NCI-H1436 treated with DMSO at 0.1 percent for 48 hours (cell line): Measurements from ENCODE around the gene HPSE2.

Experiments used
- DNase-seq: peaks from one replicate; lab custom pipeline; 2025; lab: John Stamatoyannopoulos, UW

HPSE2 gene

DNA sequence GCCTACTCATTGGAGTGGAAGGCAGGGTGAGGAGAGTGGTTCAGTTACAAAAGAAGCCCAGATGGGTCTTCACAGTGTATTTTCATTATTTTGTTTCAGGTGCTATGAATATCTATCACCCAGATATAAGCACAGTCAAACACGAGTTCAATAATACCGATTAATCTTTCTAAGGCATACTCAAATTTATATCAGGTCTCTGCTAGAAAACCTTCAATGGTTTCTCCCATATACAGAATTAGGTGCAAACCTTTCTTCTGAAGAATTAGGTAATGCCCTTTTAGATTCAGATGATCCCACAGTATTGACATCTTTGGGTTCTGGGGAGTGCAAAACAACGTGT, 774.2 kb downstream of the HPSE2 start:
- no peak for DNase-seq

GRCh38 chr10:98460837-98461499, 774.7 kb downstream of the HPSE2 start:
- DNase-seq, result no peak

- DNase-seq, result no peak
Observed at GRCh38 chr10:98458809-98459784, 776.6 kb downstream of the HPSE2 start.

DNA sequence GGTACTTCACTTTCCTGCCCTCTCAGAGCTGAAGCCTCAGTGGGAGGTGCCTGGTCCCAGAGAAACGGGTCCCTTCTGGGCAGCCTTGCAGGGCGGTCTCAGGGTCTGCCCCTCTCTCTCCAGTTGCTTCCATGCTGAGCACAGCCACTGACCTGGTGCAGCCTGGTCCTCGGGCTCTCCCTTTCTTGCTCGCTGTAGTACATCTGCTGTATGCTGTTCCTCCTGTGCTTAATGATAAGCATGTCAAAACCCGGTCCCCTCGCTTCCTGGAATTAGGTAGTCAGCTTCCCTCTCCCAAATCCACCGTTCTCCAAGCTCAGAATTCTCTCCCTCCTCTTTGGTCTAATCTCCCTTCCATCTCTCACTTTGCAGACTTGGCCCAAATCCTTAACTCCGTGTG, 777.9 kb downstream of the HPSE2 start:
- no peak for DNase-seq

- no peak for DNase-seq
Observed at GRCh38 chr10:98456686-98457482, 778.8 kb downstream of the HPSE2 start.

GRCh38 chr10:98456043-98456570, 779.5 kb downstream of the HPSE2 start:
- DNase-seq, result no peak

GRCh38 chr10:98453729-98454128, 781.9 kb downstream of the HPSE2 start:
- DNase-seq, result no peak

- no peak for DNase-seq
Observed at GRCh38 chr10:98450618-98451017, 785.0 kb downstream of the HPSE2 start.

GRCh38 chr10:98449287-98449686, 786.4 kb downstream of the HPSE2 start:
- DNase-seq, result no peak

DNA sequence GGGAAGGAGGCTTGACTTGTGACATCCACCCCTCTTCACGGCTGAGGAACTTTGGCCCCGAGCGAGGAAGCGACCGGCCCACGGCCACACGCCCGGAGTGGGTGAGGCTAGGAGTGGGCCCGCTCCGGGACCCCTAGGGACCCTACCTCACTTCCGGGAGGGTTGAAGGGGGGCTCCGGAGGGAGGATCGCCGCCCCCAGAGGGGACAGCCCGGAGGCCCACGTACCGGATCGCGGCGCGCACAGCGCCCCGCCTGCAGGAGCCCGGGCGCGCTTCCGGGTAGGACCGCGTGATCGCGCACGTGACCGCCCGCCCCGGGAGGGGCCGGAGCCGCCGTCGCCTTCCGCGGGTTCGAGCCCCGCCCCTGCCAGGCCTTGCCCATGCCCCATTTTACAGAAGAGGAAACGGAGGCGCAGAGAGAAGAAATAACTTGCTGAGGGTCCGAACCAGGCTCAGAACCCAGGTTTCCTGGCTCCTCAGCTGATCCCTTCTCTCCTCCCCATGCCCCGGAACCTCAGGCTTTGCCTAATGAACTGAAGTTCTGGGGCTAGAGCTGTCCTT, 788.9 kb downstream of the HPSE2 start, which contains the start of gene HPS1:
HPS1 (minus strand) TSS at position 275 of the 561 bp plus-strand sequence. CDS start 3,695 bp downstream, outside the sequence.
- no peak for DNase-seq

DNA sequence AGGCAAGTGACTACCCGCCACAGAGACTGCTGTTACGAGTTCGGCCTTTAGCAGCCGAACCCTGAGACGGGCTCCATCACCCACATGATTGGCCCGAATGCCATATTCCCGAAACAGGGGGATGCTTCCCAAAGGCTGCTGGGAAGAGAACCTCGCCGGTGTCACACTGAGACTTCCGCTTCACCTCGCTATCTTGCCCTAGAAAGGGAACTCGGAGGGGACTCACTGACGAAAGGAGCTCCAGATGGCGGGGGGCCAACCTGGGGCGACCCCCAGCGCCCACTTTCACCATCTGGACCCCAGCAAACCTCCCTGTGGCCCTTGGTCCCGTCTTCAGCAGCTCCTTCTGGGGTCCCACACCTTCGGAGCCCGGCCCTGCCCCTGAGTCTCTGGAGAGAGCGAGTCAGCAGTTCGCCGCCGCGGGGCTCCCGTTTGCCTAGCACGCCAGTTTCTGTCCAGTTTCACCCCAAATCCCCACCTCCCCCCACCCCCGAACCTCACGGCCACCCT, 789.4 kb downstream of the HPSE2 start:
- DNase-seq, result no peak

DNA sequence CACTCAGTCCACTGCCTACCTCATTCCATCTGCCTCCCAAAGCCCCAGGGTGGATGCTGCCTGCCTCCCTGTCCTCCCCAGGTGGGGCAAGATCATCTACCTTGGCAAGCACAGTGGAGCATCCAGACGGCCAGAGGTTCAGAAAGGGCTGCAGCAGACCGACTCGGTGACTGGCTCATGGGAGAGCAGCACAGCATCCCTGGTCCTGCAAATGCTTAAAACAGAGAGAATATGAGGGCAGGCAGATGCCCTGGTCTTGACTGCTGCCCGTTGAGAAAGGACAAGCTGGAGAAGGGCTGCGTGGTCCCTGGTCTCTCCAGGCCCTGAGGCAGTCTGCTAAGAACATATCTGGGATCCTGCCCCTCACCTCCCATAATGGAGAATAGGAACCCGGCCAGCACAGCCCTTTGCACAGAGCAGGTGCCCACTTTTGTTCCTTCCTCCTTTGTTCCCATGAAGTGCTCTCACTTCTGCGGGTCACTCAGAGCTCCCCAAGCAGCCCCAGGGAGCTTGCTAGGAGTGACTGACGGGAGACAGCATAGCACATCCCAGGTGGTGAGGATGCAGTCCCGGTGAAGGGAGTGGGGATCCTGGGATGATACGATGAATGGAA, 790.3 kb downstream of the HPSE2 start:
- DNase-seq, result no peak

- no peak for DNase-seq
Observed at GRCh38 chr10:98444314-98445006, 791.2 kb downstream of the HPSE2 start.

- no peak for DNase-seq
Observed at GRCh38 chr10:98438715-98439114, 796.9 kb downstream of the HPSE2 start.

- no peak for DNase-seq
Observed at GRCh38 chr10:98436704-98437103, 798.9 kb downstream of the HPSE2 start.

- no peak for DNase-seq
Observed at GRCh38 chr10:98435178-98435577, 800.5 kb downstream of the HPSE2 start.

DNA sequence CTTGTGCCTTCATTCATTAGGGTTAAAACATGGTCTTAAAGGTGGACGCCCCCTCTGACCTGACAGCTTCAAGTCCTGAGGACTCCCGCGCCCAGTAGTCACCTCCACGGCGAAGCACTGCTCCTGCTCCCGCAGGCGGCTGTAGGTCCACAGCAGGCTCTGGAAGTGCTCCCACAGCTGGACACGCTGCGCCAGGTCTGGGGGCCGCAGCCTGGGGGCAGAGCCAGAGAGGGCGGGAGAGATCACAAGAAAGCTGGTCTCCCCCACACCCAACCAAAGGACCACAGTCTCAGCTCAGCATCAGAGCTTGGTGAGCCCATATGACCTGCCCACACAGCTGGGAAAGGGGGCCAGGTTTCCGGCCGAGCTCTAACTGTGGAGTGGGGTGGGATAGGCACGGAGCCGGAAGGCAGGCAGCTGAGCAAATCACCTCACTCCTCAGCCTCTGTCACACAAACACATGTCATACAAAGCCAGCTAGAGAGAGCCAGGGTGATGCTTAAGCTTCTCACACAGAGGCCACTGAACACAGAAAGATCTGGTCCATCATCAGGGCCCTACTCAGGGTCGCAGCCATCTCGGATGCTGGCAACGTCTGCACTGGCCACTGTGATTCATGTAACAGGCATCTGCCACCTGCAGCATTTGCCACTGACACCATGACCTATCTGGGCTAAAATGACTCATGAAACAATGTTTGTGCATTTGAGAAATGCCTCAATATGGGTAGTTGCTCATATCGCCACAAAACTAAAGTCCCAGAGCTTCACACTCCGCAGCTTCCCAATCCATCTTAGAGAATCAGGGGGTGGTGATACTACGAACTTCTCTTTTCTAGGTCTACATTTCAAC, 801.5 kb downstream of the HPSE2 start:
- no peak for DNase-seq

DNA sequence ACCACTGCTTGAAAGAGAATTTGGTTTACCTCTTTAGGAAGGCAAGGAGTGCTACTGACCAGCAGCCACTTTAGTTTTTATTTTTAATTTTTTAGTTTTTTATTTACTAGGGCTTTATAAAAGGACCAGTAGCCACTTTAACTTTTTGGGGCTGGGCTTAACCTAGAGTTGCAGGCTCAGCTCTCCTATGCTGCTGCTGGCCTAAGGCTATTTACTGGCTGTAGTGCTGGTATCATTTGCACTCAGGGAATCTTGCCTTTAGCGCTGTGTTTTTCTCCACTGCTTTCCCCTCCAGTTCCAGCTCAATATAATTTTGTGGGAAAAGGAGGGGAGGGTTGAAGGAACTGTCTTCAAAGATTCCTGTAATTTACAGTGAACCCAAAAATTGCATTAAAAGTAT, 802.3 kb downstream of the HPSE2 start:
- no peak for DNase-seq

DNA sequence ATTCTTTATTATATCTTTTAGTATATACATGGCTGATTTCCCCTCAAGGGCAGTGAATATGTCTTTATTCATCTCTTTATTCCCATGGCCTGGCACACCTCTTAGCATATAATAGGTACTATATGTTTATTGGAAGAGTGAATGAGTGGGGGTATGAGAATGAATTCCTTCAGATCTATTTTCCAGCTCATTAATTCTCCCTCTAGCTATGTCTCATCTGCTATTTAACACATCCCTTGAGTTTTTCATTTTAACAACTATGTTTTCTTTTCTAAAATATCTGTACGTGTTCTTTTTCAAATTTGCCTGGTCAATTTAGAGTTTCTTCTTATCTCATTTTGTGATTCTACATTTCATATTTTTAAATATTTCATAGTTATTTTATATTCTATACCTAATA, 803.3 kb downstream of the HPSE2 start:
- DNase-seq, result no peak

GRCh38 chr10:98431016-98431415, 804.6 kb downstream of the HPSE2 start:
- DNase-seq, result no peak
